Measurements from ENCODE around the gene DENND2D. TPM values are rescaled to one million over a fixed set of nuclear protein-coding genes. Genes with fewer than 3 reads are reported as not detected.
A peak's percentile ranks its signal among the peaks of the same experiment; 100 is the strongest.

Gene DENND2D
- total RNA-seq, 1 donor from 2014 or later: 1.2 TPM

DNA sequence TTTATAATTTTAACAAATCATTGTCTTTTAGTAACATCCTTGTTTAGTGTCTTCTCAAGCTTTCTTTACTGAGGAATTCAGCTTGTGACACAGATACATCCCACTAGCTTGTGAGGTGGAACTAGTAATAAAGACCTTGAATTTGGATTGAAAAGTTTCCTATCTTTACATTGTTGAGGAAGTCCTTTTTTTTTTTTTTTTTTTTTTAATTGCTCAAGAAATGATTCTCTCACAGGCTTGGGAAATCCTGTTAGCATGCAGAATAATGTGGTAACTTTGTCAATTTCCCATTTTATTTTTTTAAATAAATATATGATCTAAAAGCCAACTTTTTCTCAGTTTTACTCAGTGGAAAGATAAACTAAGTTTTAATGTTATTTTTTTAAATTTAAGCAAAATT, 15.8 kb downstream of the DENND2D start:
- FAIRE-seq: peak; percentile 44
- DNase-seq (ENCODE audit: low spot score in 2 of 2): no peak

DNA sequence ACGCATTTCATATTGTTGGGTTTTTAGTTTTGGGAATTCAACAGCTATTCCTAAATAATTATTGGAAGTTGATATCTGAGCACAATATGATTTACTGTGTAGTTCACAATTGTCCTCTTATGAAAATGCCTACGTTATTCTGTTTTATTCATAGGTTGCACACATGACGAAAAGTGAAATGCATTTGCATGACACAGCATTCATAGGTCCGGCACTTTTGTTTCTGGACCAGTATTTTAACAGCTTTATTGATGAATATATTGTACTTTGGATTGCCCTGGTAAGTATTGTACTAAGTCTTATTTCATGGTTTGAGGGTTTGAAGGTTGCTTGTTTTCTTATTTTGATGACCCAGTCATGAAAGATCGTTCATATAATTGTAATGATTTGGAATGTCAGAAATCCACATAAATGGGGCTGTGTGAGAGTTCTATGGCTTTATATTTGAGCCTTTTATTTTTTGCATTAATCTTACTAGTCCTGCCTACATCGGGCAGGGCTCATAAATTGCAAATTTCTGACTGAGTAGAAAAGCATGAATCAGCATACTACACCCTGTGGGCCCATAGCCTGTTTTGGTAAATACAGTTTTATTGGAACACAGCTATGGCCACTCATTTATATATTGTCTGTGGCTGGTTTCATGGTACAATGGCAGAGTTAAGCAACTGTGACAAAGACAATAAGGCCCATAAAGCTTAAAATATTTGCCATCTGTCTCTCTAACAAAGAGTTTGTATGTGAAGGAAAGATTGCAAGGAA, 17.0 kb downstream of the DENND2D start:
- FAIRE-seq (no peak), DNase-seq (ENCODE audit: low spot score in 2 of 2) (no peak)

DNA sequence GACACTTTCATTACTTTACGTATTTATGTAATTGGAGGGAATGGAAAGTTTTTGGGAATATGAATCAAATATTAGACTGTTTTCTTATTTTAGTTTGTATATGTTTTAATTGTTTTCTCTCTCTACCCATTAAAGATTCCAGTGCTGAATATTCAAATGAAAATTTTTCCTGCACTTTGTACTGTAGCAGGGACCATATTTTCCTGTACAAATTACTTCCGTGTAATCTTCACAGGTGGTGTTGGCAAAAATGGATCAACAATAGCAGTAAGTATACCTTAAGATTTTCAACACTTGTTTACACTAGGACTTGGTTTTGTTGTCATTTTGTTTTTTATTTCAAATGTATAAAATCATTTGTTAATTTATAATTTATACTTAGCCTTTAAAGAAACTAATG, 18.4 kb downstream of the DENND2D start:
- DNase-seq (ENCODE audit: low spot score in 2 of 2) (no peak), FAIRE-seq (peak; percentile 44)

DNA sequence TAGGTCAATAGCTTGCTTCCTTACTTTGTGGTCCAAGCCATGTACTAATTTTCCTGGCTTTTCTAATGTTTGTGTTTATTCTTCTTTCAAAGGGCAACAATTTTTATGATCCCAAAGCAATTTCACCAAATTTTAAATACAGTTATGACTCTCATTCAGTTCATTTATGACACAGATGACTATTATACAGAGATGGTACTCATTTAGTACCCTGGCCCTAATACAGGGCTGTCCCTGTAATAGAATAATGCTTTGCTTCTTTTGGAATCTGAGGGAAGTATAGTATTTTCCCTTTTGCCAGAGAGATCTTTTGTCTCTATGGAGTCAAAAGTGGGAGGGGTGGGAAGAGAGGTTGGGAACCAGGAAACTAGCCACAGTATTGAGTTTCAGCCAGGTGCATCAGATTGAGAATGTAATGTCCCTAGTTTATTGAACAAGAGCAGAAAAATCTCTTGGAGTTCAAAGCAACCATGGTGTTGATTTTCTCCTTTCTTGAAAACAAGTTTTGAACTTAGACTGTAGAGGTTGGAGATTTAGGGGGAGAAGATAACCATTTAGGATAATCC, 20.4 kb downstream of the DENND2D start:
- DNase-seq (ENCODE audit: low spot score in 2 of 2): no peak
- no peak for FAIRE-seq

DNA sequence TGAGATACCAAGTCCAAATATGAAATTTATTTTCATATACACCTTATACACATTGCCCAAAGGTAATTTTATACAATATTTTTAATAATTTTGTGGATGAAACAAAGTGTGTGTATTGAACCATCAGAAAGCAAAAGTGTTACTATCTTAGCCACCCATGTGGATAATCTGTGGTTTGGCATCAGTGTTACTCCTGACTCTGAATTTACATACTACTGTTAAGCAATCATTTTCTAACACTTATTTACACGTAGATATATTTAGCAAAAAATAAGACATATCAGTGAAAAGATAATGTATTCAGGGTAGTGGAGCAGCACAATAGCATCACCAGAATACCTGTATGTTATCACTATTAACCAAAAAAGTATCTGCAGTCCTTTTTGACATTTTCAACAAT, 23.8 kb downstream of the DENND2D start:
- no peak for DNase-seq (ENCODE audit: low spot score in 2 of 2)
- FAIRE-seq: no peak

DNA sequence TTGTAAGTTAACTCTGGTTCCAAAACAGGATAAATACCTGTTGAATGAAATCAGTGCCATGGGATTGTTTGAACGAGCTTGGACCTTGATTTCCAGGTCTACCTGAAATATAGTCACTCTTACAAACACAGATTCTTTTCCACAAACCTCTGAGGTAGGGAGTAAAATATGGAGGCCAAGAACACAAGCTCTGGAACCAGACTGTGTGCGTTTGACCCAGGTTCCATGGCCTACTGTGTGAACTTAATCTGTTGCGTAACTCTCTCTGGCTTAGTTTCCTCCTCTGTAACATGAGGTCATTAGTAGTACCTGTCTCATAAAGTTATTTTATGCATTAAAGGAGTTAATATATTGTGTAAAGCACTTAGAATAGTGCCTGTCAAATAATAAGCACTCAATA, 25.1 kb downstream of the DENND2D start:
- DNase-seq (ENCODE audit: low spot score in 2 of 2): no peak
- FAIRE-seq: no peak

DNA sequence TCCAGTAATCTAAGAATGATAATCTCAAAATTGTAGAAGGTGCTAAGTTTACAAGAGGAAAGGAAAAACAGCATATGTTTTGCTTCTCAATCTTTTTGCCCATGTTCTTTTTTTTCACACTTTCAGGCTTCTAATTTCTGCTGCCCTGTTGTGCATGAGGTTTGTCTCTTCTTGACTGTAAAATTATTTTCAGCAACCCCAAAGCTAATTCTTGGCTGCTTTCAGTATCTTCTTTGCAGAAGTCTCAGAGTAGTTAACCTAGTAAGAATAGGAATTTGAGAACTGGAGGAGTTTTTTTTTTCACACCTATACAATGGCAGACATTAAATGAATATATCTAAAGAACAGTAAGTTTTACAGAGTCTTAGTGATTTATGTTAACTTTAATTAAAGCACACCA, 26.4 kb downstream of the DENND2D start:
- FAIRE-seq: no peak
- DNase-seq (ENCODE audit: low spot score in 2 of 2): no peak

DNA sequence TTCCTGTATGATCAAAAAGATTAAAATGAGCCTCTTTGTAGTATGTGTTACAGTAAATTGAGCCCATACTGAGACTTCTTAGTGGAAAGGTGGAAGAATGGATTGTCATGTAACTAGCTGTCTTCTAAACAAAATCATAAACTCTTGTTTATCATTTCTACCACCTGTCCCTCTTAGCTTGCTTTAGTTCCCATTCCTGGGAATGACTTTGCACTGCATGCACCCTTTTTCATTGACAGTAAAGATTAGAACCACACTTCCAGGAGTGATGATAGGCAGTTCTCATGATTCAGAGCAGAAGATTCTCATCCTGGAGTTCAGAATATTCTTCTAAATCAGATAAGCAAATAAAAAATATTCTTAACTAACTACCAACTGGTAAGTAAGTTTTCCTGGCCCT, 28.0 kb downstream of the DENND2D start:
- FAIRE-seq (no peak), DNase-seq (ENCODE audit: low spot score in 2 of 2) (no peak)

DNA sequence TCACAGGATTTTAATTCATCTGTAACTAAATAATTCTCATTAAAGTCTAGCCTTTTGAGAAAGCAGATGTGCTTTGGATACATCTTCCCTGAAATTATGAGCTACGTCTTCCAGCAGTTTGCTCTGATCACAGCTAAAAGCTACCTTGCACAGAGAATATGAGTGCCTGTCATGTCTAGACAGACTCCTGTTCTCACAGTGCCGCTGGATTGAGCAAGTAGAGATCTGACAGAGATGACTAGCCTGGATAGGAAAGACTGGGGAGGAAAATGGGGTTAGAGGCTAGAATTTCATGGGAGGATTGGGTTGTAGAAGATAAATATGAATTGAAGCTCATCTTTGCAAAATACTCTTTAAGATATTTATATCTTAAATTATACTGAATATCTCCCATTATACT, 36.3 kb downstream of the DENND2D start:
- no peak for FAIRE-seq
- no peak for DNase-seq (ENCODE audit: low spot score in 2 of 2)

DNA sequence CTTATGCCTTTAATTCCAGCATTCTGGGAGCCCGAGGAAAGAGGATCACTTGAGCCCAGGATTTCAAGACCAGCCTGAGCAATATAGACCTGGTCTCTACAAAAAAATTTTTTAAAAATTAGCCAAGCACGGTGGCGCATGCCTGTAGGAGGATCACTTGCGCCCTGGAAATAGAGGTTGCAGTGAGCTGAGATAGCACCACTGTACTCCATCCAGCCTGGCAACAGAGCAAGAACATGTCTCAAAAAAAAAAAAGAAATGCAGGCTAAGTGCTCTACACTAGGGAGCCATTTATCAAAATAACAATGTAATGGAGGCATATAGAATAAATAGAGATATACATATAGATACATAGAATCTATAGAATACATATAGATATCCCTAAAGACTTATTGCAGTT, 37.1 kb downstream of the DENND2D start:
- DNase-seq (ENCODE audit: low spot score in 2 of 2): no peak
- no peak for FAIRE-seq

DNA sequence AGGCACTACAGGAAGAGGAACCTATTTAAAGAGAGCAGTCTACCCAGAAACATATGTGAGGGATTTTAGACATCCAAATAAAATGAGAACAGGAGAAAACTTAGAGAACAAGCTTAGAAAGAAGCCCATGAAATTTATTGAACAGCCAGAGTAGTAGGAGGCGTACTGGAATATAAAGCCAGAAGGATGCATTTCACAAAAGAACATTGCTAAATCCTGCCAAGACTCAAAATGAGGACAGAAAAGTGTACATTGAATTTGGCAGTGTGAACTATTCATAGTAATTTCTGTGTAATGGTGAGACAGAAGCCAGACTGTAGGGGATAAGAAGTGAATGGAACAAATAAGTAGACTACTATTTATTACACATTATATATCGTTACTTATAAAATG, 38.0 kb downstream of the DENND2D start:
- FAIRE-seq (no peak), DNase-seq (ENCODE audit: low spot score in 2 of 2) (no peak)

DNA sequence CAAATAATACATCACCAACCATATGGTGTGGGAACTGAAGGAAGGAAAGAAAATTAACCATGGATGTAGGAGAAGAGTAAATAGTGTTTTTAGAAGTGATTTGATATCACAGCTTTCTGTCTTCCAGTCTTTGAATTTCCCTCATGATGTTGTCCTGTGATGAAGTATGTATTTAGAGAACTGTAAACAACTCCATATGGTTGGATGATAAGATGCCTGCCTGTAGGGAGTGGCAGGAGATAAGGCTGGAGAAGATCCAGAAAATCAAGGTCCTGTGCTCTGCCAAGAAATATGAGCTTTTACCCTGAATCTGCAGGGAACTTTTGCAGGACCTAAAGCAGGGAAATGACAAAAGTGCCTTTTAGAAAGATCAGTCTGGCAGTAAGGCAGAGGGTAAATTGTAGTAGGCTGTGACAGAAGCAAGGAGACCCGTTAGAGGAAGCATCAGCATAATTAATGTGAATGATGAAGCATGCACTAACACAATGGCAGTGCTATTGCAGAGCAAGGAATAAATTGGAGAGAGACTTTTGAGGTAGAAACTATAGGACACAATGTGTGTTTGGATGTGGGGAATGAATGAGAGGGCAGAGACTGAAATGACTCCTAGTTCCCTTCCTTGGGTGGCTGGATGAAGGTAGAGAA, 38.5 kb downstream of the DENND2D start:
- DNase-seq (ENCODE audit: low spot score in 2 of 2): no peak

DNA sequence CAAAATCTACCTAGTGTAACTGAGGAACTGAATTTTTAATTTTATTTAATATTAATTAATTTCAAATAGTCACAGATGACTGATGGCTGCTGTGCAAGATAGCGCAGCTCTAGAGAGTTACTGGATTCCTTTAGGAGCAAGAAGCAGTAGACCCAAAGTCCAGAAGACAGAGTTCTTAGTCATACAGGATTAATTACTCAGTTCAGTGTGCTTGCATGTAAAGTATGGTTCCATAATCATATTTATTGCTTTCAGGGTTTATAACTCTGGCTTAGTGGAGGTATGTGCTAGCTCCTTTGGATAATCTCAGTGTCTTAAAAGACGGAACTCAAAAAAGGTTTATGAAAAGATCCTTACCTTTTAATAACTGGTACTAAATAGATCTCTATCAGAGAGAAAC, 43.0 kb downstream of the DENND2D start:
- no peak for FAIRE-seq

More for the DNA sequence above, 38.5 kb downstream of the DENND2D start:
- no peak for FAIRE-seq

DNA sequence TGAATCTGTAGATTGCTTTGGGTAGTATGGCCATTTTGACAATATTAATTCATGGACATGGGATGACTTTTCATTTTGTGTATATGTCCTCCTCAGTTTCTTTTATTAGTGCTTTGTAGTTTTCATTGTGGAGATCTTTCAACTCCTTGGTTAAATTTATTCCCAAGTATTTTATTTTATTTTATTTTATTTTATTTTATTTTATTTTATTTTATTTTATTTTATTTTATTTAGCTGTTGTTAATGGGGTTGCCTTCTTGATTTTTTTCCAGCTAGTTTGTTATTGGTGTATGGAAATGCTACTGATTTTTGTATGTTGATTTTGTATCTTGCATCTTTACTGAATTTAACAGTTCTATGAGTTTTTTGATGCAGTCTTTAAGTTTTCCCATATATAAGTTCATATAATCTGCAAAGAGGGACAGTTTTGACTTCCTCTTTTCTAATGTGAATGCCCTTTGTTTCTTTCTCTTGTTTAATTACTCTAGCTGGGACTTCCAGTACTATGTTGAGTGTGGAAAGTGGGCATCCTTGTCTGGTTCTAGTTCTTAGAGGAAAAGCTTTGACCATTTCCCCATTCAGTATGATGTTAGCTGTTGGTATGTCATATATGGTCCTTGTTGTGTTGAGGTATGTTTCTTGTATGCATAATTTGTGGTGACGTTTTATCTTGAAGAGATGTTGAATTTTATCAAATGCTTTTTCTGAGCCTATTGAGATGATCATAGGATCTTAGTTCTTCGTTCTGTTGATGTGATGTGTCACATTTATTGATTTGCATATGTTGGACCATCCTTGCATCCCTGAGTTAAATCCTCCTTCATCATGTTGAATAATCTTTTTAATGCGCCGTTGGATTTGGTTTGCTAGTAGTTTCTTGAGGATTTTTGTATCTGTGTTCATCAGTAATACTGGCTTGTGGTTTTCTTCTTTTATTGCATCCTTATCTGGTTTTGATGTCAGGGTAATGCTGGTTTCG, 46.1 kb downstream of the DENND2D start:
- no peak for DNase-seq (ENCODE audit: low spot score in 2 of 2)
- FAIRE-seq: no peak

More for the DNA sequence above, 43.0 kb downstream of the DENND2D start:
- no peak for DNase-seq (ENCODE audit: low spot score in 2 of 2)

DNA sequence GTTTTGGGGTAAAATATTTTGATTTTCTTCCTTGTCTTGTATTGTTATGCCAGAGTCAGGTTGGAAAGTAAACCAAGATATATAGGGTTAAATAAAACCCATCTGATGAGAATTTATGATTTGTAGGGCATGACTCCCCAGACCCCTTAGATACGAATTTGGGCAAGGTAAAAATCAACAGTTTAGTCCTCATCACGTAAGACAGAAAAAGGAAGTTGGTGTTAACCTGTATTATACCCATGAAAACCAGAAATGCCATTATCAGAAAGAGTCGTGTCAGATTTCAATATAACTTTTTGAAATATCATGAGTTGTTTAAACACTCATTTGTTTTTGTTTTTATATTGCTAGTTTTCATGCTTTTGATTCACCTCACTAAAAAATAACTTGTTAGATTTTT, 48.6 kb downstream of the DENND2D start:
- DNase-seq (ENCODE audit: low spot score in 2 of 2): no peak
- no peak for FAIRE-seq

DNA sequence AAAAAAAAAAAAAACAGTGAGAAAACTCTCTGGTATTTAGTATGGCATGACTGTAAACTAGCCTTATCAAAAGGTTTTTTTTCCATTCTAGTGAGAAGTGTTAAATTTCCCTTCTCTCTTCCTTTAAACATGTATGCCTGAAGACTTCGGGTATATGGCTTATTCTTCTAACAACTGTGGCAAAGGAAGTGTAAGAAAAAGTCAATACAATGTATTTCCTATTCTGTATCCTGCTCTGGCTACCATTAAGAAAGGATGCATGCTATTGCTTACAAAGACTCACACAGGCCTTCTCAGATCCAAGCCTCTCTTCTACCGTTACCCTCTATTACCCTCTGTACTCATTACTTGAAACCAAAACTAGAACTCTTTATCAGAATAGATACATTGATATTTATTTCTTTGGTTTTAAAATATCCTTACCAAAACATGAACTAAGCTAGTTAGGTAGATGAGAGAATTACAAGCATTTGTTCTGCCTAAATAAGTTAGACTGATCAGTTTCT, 52.0 kb downstream of the DENND2D start:
- no peak for FAIRE-seq
- no peak for DNase-seq (ENCODE audit: low spot score in 2 of 2)

DNA sequence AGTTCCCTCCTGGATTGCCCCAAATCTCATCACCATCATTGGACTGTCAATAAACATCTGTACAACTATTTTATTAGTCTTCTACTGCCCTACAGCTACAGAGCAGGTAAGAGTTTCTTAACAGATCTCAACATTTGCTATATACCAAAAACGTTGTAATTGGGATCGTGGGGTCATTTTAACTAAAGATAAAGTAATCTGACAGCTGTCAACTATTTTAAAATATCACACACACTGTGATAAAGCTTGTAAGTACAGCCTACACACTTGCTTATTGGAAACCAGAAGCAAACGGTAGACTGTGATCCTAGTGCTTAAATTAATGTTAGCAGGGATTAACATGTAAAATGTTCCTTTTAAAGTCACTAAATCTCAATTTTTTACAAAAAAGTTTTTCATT, 52.5 kb downstream of the DENND2D start:
- FAIRE-seq (no peak), DNase-seq (ENCODE audit: low spot score in 2 of 2) (no peak)

DNA sequence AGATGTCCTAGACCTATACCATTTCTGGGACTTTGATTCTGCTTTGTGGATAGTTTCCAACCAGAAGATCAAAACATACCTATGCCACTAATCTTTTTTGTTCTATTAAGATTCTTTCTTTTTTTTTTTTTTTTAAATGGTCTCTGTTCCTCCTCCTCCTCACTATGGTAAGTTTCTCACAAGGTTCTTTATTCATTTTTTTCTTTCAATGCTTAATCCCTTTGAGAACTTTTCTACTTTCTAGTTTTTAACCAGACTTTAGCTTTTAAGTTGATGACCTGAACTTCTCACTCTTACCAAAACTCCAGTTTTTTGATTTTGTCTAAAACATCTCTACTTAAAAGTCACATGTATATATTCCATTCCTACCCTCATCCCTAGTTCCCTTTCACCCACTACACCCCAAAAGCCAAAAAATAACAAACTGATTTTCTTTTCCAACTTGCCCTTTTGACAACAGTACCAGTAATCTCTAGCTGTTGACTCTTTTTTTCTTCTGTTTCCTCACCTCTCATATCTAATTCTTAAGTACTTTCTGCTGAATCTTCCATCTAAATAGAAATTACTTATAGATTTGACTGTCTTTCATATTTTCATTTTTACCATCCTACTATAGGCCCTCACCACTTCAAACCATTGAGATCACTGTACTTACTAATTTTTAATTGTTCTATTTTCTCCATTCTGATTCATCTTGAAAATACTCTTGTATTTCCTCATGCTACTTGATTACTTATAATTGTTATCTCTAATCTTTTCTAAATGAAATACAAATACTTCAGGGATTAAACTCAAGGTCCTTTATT, 54.3 kb downstream of the DENND2D start:
- FAIRE-seq (no peak), DNase-seq (ENCODE audit: low spot score in 2 of 2) (no peak)

DNA sequence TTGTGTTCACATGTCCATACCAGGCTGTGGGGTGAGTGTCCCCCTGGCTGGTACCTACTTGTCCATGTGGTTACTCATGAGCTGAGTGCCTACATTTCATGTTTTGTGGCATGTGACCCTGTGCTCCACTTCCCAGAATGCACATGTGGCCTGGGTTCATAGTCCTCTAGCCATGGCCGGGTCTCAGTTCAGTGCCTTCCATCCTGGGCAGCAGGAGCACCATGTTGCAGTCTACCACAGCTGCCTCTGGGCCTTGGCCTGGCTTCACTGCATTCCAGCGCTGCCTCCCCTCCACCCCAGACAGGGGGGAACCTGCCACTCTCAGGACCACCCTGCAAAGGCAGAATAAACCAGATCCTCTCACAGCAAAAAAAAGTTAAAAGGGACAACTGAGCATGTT, 54.9 kb downstream of the DENND2D start:
- DNase-seq (ENCODE audit: low spot score in 2 of 2) (no peak), FAIRE-seq (no peak)

Data from frontal cortex (tissue), 4 donors.